IMR-90 (cell line): ENCODE data around the gene COLEC12. TPM values are rescaled to one million over a fixed set of nuclear protein-coding genes. Genes with fewer than 3 reads are reported as not detected.
A peak's percentile ranks its signal among the peaks of the same experiment; 100 is the strongest.

ENCODE experiments used
- ATAC-seq: fragments of 200-7000 bp; cut with Tn5 transposase; 2 replicates; pipeline ENCODE4 v1.9.1; 2020; ENCODE audit warnings: low read depth, mild to moderate bottlenecking, moderate library complexity
- BruUV-seq: library from RNA; stranded (reverse); fragments of 400-500 nt; replicated peaks from 2 replicates; lab custom pipeline; 2021; lab: Mats Ljungman, UMichigan
- CTCF ChIA-PET: fragments of 300-600 bp; formaldehyde crosslinking; extraction: SDS; loops from one replicate; lab custom pipeline; 2021; ENCODE audit warnings: antibody characterized with exemption; lab: Yijun Ruan, JAX
- POLR2A ChIA-PET: fragments of 300-600 bp; sonication (Branson Sonifier 250); formaldehyde crosslinking; loops from one replicate; lab custom pipeline; 2022; ENCODE audit warnings: antibody characterized with exemption; ENCODE audit not compliant: unreplicated experiment; lab: Charles Lee
- DNase-seq: peaks from one replicate; pipeline ENCODE4 v3.0.0; 2013
- H2AFZ ChIP-seq: replicated peaks from 2 replicates; pipeline ENCODE3; 2013; ENCODE audit warnings: low read length, mild to moderate bottlenecking; ENCODE audit not compliant: poor library complexity
- H2AK5ac ChIP-seq: 2 replicates; pipeline ENCODE4 v1.6.1; 2013; ENCODE audit warnings: low read depth, low read length, inconsistent platforms
- H2AK9ac ChIP-seq: replicated peaks from 2 replicates; pipeline ENCODE3; 2013; ENCODE audit warnings: mild to moderate bottlenecking, low read depth, low read length, moderate library complexity; ENCODE audit not compliant: poor library complexity
- H2BK120ac ChIP-seq: 2 replicates; pipeline ENCODE4 v1.6.1; 2013; ENCODE audit warnings: low read depth, low read length, inconsistent platforms
- H2BK15ac ChIP-seq: 3 replicates; pipeline ENCODE4 v1.6.1; 2013; ENCODE audit warnings: low read depth, low read length, inconsistent platforms
- H2BK20ac ChIP-seq: 2 replicates; pipeline ENCODE4 v1.6.1; 2013; ENCODE audit warnings: low read depth, mild to moderate bottlenecking, inconsistent platforms, low read length, moderate library complexity
- H2BK5ac ChIP-seq: 2 replicates; pipeline ENCODE4 v1.6.1; 2013; ENCODE audit warnings: mild to moderate bottlenecking, low read depth, low read length, inconsistent platforms; ENCODE audit not compliant: poor library complexity, severe bottlenecking
- H3K14ac ChIP-seq: replicated peaks from 2 replicates; pipeline ENCODE4 v1.6.1; 2013; ENCODE audit warnings: low read depth, low read length, inconsistent platforms
- H3K18ac ChIP-seq: 2 replicates; pipeline ENCODE4 v1.6.1; 2013; ENCODE audit warnings: low read depth, low read length, control low read depth
- H3K23ac ChIP-seq: 2 replicates; pipeline ENCODE4 v1.6.1; 2013; ENCODE audit warnings: low read depth, low read length, inconsistent platforms
- H3K27ac ChIP-seq: 2 replicates; pipeline ENCODE4 v1.5.1; 2013; ENCODE audit warnings: mild to moderate bottlenecking, control low read depth, low read length; ENCODE audit not compliant: insufficient read depth
- H3K27me3 ChIP-seq: 2 replicates; pipeline ENCODE4 v1.6.1; 2013; ENCODE audit warnings: low read length; ENCODE audit not compliant: control insufficient read depth, insufficient read depth
- H3K36me3 ChIP-seq: 2 replicates; pipeline ENCODE4 v1.6.1; 2013; ENCODE audit warnings: low read length, mixed read lengths; ENCODE audit not compliant: control insufficient read depth, insufficient read depth
- H3K4ac ChIP-seq: 2 replicates; pipeline ENCODE4 v1.6.1; 2013; ENCODE audit warnings: low read depth, low read length, inconsistent platforms
- H3K4me1 ChIP-seq: 2 replicates; pipeline ENCODE4 v1.6.1; 2013; ENCODE audit warnings: low read length, mixed read lengths; ENCODE audit not compliant: control insufficient read depth, insufficient read depth
- H3K4me2 ChIP-seq: 2 replicates; pipeline ENCODE4 v1.6.1; 2013; ENCODE audit warnings: low read depth, mild to moderate bottlenecking, control low read depth, low read length, moderate library complexity
- H3K4me3 ChIP-seq: 2 replicates; pipeline ENCODE4 v1.5.1; 2013; ENCODE audit warnings: low read depth, mild to moderate bottlenecking, control low read depth, low read length, moderate library complexity; ENCODE audit not compliant: insufficient read depth
- H3K56ac ChIP-seq: 2 replicates; pipeline ENCODE4 v1.6.1; 2013; ENCODE audit warnings: low read length, inconsistent platforms; ENCODE audit not compliant: insufficient read depth; ENCODE audit errors: extremely low read depth
- H3K79me1 ChIP-seq, 2 experiments: 2 replicates each; pipeline ENCODE4 v1.6.1; 2013; ENCODE audit warnings: low read length in 2 of 2, inconsistent platforms in 1 of 2, low read depth in 1 of 2
- H3K9ac ChIP-seq: 2 replicates; pipeline ENCODE4 v1.6.1; 2013; ENCODE audit warnings: low read depth, low read length, control low read depth
- H3K9me1 ChIP-seq: 2 replicates; pipeline ENCODE4 v1.6.1; 2013; ENCODE audit warnings: low read length, inconsistent platforms; ENCODE audit not compliant: insufficient read depth
- H3K9me3 ChIP-seq: 2 replicates; pipeline ENCODE4 v1.6.1; 2013; ENCODE audit warnings: low read length; ENCODE audit not compliant: control insufficient read depth, insufficient read depth
- H4K20me1 ChIP-seq: 2 replicates; pipeline ENCODE4 v1.6.1; 2013; ENCODE audit warnings: low read length, inconsistent platforms; ENCODE audit not compliant: insufficient read depth
- H4K5ac ChIP-seq: 2 replicates; pipeline ENCODE4 v1.6.1; 2013; ENCODE audit warnings: mild to moderate bottlenecking, low read depth, low read length, control low read depth
- H4K8ac ChIP-seq, 2 experiments: 2 replicates each; pipeline ENCODE4 v1.6.1; 2013; ENCODE audit warnings: low read depth in 2 of 2, low read length in 2 of 2, control low read depth in 1 of 2, inconsistent platforms in 1 of 2
- H4K91ac ChIP-seq: 2 replicates; pipeline ENCODE4 v1.6.1; 2013; ENCODE audit warnings: low read depth, low read length, inconsistent platforms; ENCODE audit not compliant: insufficient read depth
- FOS ChIP-seq: fragments of 150-350 bp; IDR thresholded peaks from 2 replicates; pipeline ENCODE4 v1.6.1; 2016; ENCODE audit warnings: low read depth, low read length
- RAD21 ChIP-seq: IDR thresholded peaks from 2 replicates; pipeline ENCODE4 v1.6.1; 2012; ENCODE audit warnings: low read length, improper control_type of control experiment
- WGBS, 2 experiments: methylation state at CpG; one replicate each; pipeline versions ENCODE4 v1.1.5 to v1.1.7; 2013; ENCODE audit warnings: missing lambda C conversion rate in 2 of 2; ENCODE audit not compliant: insufficient read length in 1 of 2; ENCODE audit errors: extremely low coverage in 2 of 2; 5-methylcytosine and 5-hydroxymethylcytosine counted together
- dilution Hi-C: fragments of 300-500 bp; cut with HindIII; formaldehyde crosslinking; loops from one replicate; pipeline ENCODE4 v1.14.3; 2018; ENCODE audit warnings: low sequenced_read_pairs; ENCODE audit not compliant: unreplicated experiment
- in situ Hi-C: fragments of 300-500 bp; cut with MboI; formaldehyde crosslinking; loops from 3 replicates; pipeline ENCODE4 v1.14.3; 2019; ENCODE audit warnings: low sequenced_read_pairs, inconsistent platforms, mixed read lengths
- intact Hi-C: fragments of 100-400 bp; cut with micrococcal nuclease; formaldehyde crosslinking; loops from 2 replicates; pipeline ENCODE4 v1.10.0; 2022
- polyA plus RNA-seq, 3 experiments: library from polyadenylated mRNA; depleted of rRNA; stranded (reverse); fragments of >200 nt; gene quantifications; 2 replicates each; pipeline ENCODE4 v1.2.3, GENCODE V29; 2012; ENCODE audit warnings: low replicate concordance in 1 of 3
- total RNA-seq: library from RNA; depleted of rRNA; stranded (reverse); fragments of >200 nt; gene quantifications from 2 replicates; pipeline ENCODE4 v1.2.3, GENCODE V29; 2012

COLEC12 gene
- total and polyA plus RNA-seq, 2 of the 4 experiments (the other 2 are of a cell fraction) = 1.0 to 2.3 TPM

DNA sequence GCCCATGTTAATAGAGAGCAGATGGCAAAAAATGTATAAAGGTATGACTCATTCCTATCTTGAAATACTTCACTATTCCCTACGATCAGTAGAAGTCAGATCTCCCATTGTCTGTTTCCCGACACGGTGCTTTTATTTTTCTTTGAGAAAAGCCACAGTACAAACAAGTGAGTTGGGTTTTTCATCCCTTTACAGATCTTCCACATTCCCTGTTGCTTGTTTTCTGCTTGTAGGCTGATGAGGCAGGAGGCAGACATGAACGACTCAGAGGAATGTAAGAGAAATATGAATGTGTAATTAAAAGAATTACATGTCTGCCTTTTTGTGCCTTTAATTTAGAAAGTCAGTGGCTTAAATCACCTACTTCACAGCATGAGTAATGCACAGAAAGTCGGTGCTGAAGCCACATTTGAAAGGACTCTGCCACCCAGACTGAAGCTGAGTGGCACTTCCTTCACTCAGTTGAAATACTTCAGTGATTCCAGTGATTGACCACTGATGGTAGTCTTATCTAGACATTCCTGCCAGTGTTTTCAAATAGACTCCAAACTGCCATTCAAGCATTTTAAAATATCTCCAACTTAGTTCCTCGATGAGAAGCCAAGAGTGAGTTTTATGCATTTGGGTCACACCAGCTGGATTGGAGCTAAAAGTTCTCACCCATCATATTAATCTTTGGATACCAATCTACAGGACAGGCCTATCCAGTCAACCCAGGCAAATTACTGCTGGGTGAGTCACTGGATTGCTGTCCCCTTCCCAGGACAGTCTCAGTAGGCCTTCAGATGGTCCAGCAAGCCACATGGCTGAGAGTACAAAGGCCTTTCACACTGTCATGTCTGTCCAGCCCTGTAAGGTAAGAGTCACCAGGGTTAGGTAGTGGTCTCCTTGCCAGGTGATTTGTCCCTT, 79.0 kb downstream of the COLEC12 start:
- H2AK5ac ChIP-seq = peak overlapping the region; percentile 65; the same call in 1 of the 2 replicates
- peak overlapping the region; percentile 31 for H2BK5ac ChIP-seq
- peak overlapping the region; percentile 29; the same call in 1 of the 3 replicates for H2BK15ac ChIP-seq
- peak overlapping the region; percentile 74; the same call in 1 of the 2 replicates for H3K23ac ChIP-seq
- peak overlapping the region; percentile 2 for H2AFZ ChIP-seq
- no peak overlapping the region; the same call in 1 of the 2 replicates for H3K9ac ChIP-seq
- no peak overlapping the region for H4K5ac ChIP-seq
- 0 out of 2 replicates have a peak overlapping the region, but pooled peaks have one; percentile 13 for H4K91ac ChIP-seq
- H3K14ac ChIP-seq = peak overlapping the region; percentile 50
- CTCF ChIA-PET = no interaction called here
- peak; percentile 64 for DNase-seq
- POLR2A ChIA-PET = no interaction called here
- H2BK20ac ChIP-seq = peak overlapping the region; percentile 35; the same call in 1 of the 2 replicates
- peaks cover 11% of the 10 kb centered on the region for H3K9me1 ChIP-seq
- H3K56ac ChIP-seq = no peak overlapping the region
- H3K27ac ChIP-seq = no peak overlapping the region
- H3K4me2 ChIP-seq = peak overlapping the region; percentile 45
- H3K4ac ChIP-seq = peak overlapping the region; percentile 53
- H3K79me1 ChIP-seq = 0 out of 4 replicates have a peak, but pooled peaks cover 0 to 3% of the 10 kb centered on the region in 2 experiments
- peaks cover 10% of the 10 kb centered on the region for H3K4me1 ChIP-seq
- BruUV-seq = no TSS peak
- dilution Hi-C loops = no loop called here
- 14% methylated on average over 2 of the region's 6 CpGs; no CpG with 5 or more reads in 1 of the 2 experiments for WGBS, 2 experiments
- TF ChIP-seq RAD21 (no peak), FOS (peak; percentile 36; the same call in 1 of the 2 replicates)
- no peaks in the 10 kb centered on the region for H4K20me1 ChIP-seq
- H3K4me3 ChIP-seq = no peak overlapping the region
- peak overlapping the region; percentile 64 for H2BK120ac ChIP-seq
- intact Hi-C loops = no loop called here
- no peak overlapping the region for H2AK9ac ChIP-seq
- ATAC-seq = peak; percentile 47
- 0 out of 4 replicates have a peak overlapping the region, but pooled peaks of 1 of the 2 experiments have one; percentile 18 for H4K8ac ChIP-seq
- in situ Hi-C loops = no loop called here
- no peaks in the 10 kb centered on the region for H3K9me3 ChIP-seq
- H3K36me3 ChIP-seq = no peaks in the 10 kb centered on the region
- no peaks in the 10 kb centered on the region for H3K27me3 ChIP-seq
- H3K18ac ChIP-seq = no peak overlapping the region
